GM21576 (cell line): ENCODE data around the gene FAM43B.

ENCODE experiments used
- ATAC-seq: cut with Tn5 transposase; IDR thresholded peaks from one replicate; pipeline ENCODE4 v1.9.1; 2021; ENCODE audit warnings: mild to moderate bottlenecking, moderate library complexity; ENCODE audit not compliant: unreplicated experiment

Gene FAM43B

DNA sequence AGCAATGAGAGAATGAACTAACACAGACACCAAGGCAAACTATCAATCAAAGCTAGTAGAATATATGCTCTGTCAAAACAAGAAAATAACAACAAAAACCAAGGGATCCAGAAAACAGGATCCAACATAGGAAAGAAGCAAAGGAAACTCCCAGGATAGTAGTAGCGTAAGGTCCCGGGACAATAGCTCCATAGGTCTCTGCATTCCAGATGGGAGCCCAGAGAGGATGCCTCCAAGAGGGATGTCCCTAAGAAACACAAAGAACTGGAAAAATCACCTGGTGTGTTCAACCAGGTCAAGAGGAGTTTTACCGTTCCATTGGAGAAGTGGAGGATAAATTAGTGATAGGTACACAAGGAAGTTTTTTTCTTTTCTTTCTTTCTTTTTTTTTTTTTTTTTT lies 5.7 kb upstream of the FAM43B start:
- ATAC-seq: no peak

DNA sequence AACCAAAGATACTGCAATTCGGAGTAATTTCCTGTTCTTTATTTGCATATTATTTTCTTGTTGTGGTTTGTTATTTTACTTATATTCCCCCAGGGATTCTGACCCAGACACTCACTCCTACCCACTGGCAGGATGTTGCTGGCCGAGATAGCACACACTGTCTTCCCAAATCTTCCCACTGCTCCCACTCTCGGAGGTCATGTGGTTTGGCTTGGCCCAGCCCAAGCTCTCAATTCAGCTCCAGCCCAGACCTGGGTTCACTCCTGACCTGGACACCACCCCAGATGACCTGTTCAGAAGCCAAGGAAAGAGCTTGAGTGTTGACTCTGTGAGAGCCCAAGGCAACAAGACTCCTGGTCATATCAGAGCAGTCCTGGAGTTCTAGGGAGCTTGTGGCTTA lies 1.2 kb upstream of the FAM43B start:
- ATAC-seq: no peak

DNA sequence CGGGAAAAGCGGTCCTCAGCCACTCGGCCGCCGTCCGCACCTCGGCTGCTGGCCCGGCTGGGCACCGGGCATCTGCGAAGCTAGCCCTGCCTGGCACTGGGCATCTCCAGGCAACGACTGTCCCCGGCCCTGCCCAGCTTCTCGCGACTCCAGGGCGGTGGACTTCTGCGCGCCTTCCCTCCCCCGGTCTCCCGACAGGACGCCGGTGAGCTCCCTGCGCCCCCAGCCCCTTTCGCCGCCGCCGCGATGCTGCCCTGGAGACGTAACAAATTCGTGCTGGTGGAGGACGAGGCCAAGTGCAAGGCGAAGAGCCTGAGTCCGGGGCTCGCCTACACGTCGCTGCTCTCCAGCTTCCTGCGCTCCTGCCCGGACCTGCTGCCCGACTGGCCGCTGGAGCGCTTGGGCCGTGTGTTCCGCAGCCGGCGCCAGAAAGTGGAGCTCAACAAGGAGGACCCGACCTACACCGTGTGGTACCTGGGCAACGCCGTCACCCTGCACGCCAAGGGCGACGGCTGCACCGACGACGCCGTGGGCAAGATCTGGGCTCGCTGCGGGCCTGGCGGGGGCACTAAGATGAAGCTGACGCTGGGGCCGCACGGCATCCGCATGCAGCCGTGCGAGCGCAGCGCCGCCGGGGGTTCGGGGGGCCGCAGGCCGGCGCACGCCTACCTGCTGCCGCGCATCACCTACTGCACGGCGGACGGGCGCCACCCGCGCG lies 514 bp downstream of the FAM43B start:
- no peak for ATAC-seq

DNA sequence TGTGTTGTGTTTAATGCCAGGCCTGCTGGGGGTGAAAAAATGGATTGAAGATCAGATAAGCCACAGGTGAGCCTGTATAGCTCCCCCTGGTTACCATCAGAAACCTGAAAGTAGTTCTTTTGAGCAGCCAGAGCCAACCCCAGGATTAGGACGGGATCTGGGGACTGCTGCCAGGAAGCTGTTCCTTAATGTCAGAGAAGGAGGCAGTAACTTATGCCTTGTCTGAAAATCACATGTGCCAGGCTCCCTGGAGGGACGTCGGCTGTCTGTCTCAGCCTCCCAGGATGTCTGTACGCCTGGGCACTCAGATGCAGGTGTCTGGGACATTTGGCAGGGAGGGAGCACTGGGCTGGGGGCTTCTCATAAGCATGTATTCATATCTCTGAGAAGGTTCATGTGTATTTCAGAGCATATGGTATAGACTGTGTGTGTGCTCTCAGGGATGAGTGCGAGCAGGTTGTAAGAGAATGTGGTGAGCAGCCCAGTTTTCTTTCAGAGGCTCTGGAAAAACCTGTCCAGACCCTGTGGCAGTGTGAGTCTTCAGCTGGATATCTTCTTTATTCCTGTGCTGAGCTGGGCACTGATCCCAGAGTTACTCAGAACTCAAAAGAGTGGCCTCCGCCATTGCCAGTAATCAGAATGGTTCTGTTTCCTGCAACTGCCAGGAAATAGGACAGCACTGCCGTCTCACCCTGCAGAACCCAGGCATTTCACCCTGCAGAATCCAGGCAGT lies 2.8 kb downstream of the FAM43B start:
- no peak for ATAC-seq

DNA sequence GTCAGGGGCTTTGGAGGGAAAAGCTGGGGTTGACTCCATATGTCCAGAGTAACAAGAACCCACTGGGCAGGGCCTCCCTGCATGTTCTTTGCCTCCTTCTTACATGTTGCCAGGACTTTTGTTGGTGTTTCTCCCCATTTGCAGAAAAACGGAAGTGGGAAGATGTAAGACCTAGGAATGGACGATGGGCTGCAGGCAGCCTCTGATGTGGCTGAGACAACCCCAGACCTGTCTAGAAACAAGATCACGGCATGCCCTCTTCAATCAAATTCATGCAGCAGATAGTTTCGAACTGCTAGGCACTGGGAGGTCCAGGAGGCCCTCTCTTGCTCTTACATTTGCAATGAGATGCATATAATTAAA lies 3.4 kb downstream of the FAM43B start:
- ATAC-seq: no peak

DNA sequence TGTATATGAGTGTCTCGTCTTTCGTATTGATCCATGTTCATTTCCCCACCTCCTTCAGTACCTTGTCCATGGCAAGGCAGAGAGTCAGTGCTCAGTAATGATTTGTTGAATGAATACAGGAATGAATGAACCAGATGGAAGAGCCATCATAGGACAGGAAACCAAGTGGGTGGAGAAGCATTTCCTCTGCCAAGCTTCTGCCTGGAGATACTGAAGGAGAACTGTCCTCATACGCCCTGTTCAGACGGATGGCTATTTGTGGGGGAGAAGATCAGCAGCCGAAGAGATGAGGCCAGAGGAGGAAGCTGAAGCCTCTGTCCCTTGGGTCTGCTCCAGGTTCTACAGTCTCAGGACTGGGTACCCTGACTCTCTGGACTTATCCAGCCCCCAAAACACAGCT lies 5.8 kb downstream of the FAM43B start:
- ATAC-seq: no peak

DNA sequence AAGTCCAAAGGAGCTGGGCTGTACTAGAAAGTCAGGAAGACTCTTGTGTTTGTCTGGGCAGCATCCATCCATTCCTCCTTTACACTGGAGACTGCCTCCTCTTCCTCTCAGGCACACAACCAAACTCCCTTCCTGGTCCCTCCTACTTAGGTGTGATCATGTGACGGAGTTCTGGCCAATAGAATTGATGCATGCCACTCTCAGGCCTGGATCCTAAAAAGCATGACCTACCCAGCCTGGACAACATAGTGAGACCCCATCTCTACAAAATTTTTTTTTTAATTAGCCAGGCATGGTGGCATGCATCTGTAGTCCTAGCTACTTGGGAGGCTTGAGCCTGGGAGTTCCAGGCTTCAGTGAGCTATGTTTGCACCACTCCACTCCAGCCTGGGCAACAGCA lies 8.6 kb downstream of the FAM43B start:
- no peak for ATAC-seq

DNA sequence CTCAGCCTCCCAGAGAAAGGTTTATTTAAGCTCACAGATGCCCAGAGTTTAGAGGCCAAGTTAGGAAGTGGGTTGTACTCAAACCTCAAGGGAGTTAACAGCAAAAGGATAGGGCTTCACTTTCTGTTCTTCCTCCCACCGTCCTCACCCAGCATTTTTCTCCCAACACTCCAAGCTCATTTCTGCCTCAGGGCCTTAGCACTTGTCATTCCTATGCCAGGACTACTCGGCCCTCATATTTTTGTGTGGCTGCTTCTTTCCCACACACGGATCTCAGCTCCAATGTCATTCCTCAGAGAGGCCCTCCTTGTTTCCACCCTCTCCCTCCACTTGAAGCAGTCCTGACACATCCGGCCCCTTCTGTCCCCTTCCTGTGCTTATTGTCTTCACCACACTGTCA lies 12.9 kb downstream of the FAM43B start:
- ATAC-seq: no peak

DNA sequence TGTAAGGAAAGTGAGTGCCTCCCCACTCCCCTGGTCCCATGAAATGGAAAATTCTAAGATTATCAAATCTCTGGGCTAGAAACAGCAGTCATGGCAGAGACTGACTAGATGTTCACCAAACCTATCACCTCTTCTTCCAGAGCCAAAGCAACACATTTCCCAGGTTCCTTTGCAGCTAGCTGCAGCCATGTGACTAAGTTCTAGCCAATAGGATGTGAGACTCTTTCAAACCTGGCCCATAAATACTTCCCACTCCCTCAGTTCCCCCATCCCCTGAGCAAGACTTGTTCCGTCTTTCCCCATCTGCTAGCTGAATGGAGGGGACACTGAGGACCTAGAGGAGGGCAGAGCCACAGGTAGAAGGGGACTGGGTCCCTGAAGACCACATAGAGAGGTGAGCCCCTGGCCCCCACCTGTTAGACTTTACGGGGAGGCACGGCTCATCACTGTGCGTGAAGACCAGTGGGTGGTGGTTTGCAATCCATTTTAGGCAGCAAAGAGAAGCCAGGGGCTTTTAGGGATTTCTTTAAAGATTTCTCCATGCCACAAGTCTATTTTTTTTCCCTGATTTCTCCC lies 17.2 kb downstream of the FAM43B start:
- no peak for ATAC-seq

DNA sequence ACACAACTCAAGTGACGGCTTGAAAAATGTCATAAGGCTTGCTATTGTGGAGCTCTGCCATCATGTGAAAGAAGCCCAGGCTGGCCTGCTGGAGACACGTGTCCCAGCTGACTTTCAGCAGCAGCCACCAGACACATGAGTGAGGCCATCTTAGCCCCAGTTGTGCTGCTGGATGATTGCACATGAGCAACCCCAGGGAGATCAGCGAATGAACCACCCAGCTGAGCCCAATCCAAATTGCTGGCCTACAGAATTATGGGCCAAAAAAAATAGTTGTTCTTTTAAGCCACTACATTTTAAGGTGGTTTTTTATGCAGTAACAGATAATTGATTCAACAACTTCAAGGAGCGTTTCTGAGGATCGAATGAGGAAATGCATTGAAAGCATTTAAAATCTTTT lies 19.1 kb downstream of the FAM43B start:
- ATAC-seq: no peak

DNA sequence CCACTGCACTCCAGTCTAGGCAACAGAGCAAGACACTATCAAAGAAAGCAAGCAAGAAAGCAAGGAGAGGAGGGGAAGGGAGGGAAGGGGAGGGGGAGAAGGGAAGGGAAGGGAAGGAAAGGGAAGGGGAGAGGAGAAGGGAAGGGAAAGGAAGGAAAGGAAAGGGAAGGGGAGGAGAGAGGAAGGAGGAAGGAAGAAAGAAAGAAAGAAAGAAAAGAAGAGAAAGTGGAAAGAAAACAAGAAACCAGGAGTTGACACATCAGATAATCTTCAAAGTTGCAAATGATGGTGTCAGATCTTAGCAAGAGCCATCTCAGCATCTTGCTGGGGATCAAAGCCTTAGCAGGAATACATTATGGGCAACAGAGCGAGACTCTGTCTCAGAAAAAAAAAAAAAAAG lies 21.6 kb downstream of the FAM43B start:
- no peak for ATAC-seq

DNA sequence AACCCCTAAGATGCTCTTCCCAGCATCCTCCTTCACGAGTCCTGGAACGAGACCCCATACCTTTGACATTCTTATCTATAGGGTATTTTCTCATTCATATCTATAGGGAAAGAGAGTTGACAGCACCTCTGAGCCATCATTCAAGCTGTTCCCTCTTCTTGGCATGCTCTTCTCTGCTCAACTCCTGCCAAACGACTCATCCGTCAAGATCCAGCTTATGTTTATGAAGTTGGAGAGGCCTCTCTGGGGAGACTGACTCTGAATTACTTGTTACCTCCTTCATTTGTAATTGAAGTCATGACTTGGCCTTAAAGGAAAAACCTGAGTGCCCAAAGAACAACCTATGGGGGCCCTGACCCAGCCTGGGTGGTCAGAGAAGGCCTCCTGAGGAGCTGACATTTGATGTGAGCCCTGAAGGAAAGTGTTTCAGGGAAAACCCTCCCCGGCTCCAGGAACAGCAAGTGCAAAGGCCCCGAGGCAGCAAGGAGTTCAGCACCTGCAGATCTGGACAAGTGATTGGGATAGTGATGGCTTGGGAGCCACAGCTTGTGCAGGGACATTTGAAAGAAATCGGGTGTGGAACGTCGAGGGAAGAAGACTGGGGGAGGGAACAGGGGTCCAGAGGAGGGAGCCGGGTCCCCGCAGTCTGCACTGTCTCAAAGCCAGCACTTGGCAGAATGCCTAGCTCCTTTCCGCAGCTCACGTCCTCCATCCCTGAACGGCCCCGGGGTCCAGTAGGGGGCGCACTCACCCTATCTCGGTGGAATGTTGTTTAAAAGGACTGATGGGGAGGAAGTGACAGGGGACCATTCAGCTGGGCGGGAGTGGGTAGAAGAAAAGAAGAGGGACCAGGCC lies 22.5 kb downstream of the FAM43B start:
- ATAC-seq: no peak

DNA sequence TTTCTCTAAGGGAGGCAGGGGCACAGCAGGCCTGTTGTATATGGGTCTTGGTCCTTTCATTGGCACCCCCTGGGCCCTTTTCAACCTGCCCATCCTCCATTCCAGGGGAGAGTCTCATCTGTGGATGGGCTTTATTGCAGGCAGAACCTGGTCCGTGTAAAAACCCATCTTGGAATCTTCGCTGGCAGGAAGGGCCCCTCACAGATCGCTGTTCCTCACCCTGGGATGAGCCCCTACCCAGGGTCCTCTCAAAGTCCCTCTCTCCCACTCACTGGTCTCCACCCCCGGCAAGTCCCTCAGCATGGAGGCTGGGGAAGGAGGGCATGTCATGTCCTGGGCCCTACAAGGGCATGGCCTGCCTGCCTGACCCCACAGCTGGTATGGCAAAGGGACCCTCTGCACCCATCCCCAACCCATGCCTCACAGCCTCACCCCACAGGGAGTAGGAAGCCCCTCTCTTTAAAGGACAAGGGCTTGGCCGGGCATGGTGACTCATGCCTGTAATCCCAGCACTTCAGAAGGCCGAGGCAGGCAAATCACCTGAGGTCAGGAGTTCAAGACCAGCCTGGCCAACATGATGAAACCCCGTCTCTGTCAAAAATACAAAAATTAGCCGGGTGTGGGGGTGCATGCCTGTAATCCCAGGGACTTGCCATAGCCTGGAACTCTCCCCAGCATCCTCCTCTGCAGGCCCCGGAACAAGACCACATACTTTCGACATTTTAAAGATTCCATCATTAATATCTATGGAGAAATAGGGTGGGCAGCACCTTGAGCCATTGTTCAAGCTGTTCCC lies 23.4 kb downstream of the FAM43B start:
- no peak for ATAC-seq

DNA sequence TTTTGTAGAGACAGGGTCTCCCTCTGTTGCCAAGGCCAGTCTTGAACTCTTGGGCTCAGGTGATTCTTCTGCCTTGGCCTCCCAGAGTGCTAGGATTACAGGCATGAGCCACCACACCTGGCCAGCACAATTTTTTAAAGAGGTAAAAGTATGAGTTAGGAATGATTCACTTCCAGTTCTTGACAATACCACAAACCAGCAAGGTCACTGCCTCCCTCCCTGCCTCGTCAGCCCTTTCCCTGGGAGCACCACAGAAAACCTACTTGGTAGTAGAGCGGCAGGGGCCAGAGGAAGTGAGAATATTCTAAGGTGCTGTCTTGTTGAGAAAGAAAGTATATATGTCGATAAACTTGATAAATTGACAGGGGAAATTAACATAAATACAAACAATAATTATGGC lies 25.7 kb downstream of the FAM43B start:
- no peak for ATAC-seq

DNA sequence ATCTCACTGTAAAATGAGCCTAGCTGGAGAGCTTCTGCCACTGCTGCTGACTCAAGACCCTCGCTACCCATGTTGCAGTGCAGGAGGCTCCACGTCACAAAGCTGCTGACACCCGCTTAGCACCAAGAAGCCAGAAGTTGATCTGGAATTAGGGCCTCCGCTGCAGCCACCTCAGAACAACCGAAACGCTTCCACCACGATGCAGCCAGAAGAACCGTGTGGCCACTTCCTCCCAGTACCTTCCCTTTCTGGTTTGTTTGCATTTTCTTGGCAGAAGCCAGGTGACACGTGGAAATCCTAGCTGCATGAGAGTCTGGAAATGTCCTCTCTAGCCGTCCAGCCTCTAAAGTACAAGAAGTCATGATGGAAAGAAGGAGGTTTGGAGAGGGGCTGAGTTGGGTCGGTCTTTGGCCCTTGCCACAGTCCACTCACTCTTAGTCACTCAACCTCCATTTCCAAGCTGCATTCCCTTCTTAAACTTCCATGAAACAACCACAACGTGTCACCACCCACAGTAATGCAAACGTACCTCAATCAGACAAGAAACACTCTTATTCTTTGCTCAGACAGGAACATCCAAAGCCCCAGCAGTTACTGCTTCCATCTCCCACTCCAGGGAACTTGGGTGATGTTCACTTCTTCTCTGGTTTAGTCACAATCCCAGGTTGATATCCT lies 26.5 kb downstream of the FAM43B start:
- no peak for ATAC-seq

DNA sequence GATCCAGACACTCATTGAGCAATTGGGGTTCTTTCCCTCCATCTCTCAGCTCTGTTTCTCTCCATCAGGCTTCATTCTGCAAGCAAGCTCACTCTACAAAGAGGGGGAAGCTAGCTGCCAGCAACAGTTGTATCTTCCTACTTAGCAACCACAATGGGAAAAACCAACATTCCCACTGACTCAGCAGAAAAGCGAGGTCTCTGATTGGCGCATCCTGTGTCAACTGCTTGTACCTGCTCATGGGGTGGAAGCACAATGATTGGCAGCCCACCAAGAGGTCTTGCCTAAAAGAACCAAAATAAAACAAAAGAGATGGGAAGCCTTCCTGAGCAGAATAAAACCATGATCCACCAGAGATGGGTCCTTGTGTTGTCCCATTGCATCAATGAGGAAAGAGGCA lies 32.5 kb downstream of the FAM43B start:
- ATAC-seq: no peak

DNA sequence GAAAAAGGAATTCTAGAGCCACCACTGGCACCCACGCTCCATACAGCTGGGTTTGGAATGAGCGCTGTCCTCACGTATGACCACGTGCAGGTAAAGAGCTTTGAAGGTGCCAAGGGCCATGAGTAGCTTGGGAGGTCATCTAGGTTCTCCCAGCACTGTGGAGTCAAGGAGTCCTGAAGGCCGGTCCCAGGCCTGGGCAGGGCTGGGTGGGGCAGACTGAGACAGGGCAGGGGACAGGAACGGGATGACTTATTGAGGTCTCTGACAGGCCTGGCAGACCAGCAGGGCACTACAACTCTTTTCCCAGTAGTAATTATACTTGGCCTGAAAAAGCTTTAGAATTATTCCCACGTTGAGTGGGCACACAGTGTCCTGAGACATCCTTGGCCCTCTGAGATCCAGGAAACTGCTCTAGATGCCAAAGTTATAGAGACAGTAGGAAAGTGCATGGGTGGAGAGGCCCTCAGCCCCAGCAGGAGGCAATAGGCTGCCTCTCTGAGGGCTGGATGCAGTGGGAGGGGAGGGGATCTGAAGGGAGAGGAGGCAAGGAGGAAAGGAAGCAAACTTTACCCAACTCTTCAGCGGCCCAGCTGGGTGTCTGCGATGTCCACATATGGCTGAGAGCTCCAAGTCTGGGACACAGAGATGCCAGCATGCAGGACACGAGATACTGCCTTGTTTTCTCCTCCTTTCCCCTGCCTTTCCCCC lies 34.7 kb downstream of the FAM43B start:
- no peak for ATAC-seq

DNA sequence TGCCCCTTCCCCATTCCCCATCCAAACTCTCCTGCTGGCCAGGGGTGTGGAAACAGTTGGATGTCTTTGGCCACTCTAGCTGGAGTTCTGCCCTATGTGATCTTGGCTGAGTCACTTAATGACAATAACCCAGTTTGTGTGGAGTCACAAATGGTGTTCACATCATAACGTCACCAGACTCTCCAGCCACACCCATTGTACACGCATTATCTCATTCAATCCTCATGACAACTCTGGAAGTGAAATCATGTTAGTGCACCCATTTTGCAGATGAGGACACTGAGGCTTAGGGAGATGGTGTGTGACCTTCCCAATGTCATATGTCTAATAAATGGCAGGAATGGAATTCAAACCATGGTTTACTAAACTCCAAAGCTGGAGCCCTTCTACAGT lies 35.3 kb downstream of the FAM43B start:
- ATAC-seq: no peak

DNA sequence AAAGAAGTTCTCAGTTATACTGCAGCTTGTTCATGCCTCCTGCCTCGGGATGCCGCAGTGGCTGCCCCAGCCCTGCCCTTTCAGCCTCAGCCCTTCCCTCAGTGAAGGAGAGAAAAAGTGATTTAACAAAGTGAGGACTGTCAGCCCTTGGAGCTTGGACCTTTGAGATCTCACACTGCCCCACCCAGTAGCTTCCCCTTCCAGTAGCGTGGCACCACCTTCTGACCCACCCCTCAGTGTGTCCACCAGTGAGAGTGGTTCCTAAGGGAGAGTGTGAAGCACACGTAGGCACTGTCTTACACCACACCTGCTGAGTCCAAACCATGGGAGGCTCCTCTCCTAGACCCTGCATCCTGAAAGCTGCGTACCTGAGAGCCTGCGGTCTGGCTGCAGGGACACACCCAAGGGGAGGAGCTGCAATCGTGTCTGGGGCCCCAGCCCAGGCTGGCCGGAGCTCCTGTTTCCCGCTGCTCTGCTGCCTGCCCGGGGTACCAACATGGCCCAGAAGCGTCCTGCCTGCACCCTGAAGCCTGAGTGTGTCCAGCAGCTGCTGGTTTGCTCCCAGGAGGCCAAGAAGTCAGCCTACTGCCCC lies 36.4 kb downstream of the FAM43B start, which contains the start of gene CDA:
CDA (plus strand) TSS at position 464 of the 592 bp plus-strand sequence; CDS start at position 497, 33 bp downstream.
- no peak for ATAC-seq
